ENCODE results near the gene EHD3.
"Not testable (repeated sequence)": the region's sequence is repeated elsewhere in the genome, so short reads cannot be mapped to it uniquely, and the experiment has no call there.

The EHD3 gene

GRCh38 chr2:31277621-31278020 lies 43.7 kb downstream of the EHD3 start:
- TF ChIP-seq ZFX (IDR thresholded peaks at IDR 0.05; ENCODE audit: borderline replicate concordance): no peak
- TF ChIP-seq, protein P1, sequence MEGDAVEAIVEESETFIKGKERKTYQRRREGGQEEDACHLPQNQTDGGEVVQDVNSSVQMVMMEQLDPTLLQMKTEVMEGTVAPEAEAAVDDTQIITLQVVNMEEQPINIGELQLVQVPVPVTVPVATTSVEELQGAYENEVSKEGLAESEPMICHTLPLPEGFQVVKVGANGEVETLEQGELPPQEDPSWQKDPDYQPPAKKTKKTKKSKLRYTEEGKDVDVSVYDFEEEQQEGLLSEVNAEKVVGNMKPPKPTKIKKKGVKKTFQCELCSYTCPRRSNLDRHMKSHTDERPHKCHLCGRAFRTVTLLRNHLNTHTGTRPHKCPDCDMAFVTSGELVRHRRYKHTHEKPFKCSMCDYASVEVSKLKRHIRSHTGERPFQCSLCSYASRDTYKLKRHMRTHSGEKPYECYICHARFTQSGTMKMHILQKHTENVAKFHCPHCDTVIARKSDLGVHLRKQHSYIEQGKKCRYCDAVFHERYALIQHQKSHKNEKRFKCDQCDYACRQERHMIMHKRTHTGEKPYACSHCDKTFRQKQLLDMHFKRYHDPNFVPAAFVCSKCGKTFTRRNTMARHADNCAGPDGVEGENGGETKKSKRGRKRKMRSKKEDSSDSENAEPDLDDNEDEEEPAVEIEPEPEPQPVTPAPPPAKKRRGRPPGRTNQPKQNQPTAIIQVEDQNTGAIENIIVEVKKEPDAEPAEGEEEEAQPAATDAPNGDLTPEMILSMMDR (IDR thresholded peaks at IDR 0.05): no peak

DNA sequence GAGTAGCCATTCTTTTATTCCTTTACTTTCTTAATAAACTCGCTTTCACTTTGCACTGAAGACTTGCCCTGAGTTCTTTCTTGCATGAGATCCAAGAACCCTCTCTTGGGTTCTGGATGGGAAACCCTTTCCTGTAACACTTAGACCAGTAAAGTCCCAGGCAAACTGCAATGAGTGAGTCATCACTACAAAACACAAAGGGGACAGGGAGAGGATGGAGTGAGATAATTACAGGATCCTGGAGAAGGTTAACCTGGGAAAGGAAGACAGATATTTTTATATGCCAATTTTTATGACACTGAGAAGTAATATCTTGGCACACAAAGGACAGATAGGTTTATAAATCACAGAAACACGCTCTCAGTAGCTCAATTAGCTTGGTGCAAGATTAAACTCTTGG lies 48.7 kb downstream of the EHD3 start:
- TF ChIP-seq, protein P1 (IDR thresholded peaks at IDR 0.05): no peak
- TF ChIP-seq ZFX (IDR thresholded peaks at IDR 0.05; ENCODE audit: borderline replicate concordance): no peak
- H3K27ac ChIP-seq: no peak overlapping the region

More at GRCh38 chr2:31277621-31278020, 43.7 kb downstream of the EHD3 start:
- H3K27ac ChIP-seq: no peak overlapping the region

- H3K27ac ChIP-seq: not testable (repeated sequence)
Measured at GRCh38 chr2:31283193-31283919, 49.4 kb downstream of the EHD3 start.

- no peak overlapping the region for H3K27ac ChIP-seq
- no peak for TF ChIP-seq ZFX (IDR thresholded peaks at IDR 0.05; ENCODE audit: borderline replicate concordance)
- TF ChIP-seq, protein P1 (IDR thresholded peaks at IDR 0.05): no peak
Measured at GRCh38 chr2:31284107-31284506, 50.2 kb downstream of the EHD3 start.

- no peak for TF ChIP-seq ZFX (IDR thresholded peaks at IDR 0.05; ENCODE audit: borderline replicate concordance)
- H3K27ac ChIP-seq: no peak overlapping the region
Measured at GRCh38 chr2:31286230-31286629, 52.3 kb downstream of the EHD3 start.

DNA sequence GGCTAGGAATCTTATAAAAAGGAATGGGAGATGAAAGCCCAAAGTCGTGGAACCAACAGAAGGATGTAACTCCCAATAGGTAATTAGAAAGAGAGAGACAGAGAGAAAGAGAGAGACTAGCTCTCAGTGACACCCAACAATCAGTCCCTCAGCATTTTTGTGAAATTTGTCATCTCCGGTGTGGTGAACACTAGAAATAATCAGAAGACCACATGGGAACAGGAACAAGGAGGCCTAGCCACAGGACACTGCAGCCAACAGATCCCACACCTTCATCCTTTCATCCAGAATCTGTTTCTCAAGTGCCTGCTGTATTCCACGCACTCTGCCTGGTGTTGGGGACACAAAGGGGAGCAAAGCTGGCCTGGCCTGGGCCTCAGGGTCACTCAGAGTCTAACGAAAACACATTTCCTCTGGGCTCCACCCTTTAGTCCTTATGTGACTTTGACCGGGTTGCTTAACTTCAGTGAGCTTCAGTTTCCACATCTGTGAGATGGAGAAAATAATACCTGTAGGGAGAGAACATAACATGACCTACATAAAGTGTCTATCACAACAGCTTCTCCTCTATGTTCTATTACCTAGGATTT lies 53.1 kb downstream of the EHD3 start:
- H3K27ac ChIP-seq: no peak overlapping the region
- TF ChIP-seq, protein P1 (IDR thresholded peaks at IDR 0.05): no peak
- TF ChIP-seq ZFX (IDR thresholded peaks at IDR 0.05; ENCODE audit: borderline replicate concordance): no peak

DNA sequence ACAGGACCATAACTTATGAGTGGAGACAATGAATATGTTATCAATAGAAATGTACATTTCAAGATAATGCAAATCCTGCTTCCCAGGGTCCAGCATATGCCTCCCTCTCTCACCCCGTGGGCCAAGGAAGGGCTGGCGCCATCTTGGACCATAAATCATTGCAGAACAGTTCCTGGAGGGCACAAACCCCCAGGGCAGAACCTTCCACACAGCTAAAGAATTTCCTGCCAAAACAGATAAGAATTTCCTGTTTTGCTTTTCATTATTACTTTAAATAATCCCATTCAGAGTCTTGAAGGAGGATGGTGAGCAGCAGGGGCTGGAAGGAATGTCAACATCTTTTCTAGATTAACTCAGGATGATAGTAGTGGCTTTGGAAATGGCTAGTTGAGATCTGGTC lies 53.7 kb downstream of the EHD3 start:
- TF ChIP-seq, protein P1 (IDR thresholded peaks at IDR 0.05): no peak
- no peak for TF ChIP-seq ZFX (IDR thresholded peaks at IDR 0.05; ENCODE audit: borderline replicate concordance)
- H3K27ac ChIP-seq: no peak overlapping the region

- TF ChIP-seq, protein P1 (IDR thresholded peaks at IDR 0.05): no peak
- TF ChIP-seq ZFX (IDR thresholded peaks at IDR 0.05; ENCODE audit: borderline replicate concordance): no peak
- H3K27ac ChIP-seq: no peak overlapping the region
Measured at GRCh38 chr2:31294196-31294595, 60.2 kb downstream of the EHD3 start.
